H1 (cell line): ENCODE measurements around the gene RAI14. TPM values are rescaled to one million over a fixed set of nuclear protein-coding genes. Genes with fewer than 3 reads are reported as not detected.

Experiments
- CTCF ChIA-PET: fragments of 300-600 bp; sonication (Branson Sonifier 250); formaldehyde crosslinking; loops from one replicate; lab custom pipeline; 2021; ENCODE audit not compliant: partially characterized antibody; lab: Charles Lee
- POLR2A ChIA-PET: fragments of 300-600 bp; sonication (Branson Sonifier 250); formaldehyde crosslinking; loops from one replicate; lab custom pipeline; 2021; ENCODE audit warnings: inconsistent platforms; ENCODE audit not compliant: partially characterized antibody; lab: Charles Lee
- DNase-seq, 2 experiments: peaks; one replicate each; pipeline versions ENCODE4 v3.0.0 to v3.0.0-alpha.2; 2010 to 2022; ENCODE audit warnings: low spot score in 2 of 2, low read depth in 1 of 2, mixed read lengths in 1 of 2
- FAIRE-seq: peaks from 2 replicates; lab custom pipeline; 2011; peaks lifted over from hg19 to GRCh38; lab: Jason Lieb, UNC
- H2AFZ ChIP-seq: 2 replicates; pipeline ENCODE4 v1.8.1; 2012; ENCODE audit warnings: low read length, inconsistent platforms
- H2AK5ac ChIP-seq: 2 replicates; pipeline ENCODE4 v1.6.1; 2013; ENCODE audit warnings: low read depth, low read length
- H2BK120ac ChIP-seq: replicated peaks from 2 replicates; pipeline ENCODE3; 2013; ENCODE audit warnings: low read depth, low read length, inconsistent platforms
- H2BK12ac ChIP-seq: 2 replicates; pipeline ENCODE4 v1.6.1; 2013; ENCODE audit warnings: low read depth, low read length
- H2BK15ac ChIP-seq: 2 replicates; pipeline ENCODE4 v1.6.1; 2013; ENCODE audit warnings: low read length
- H2BK20ac ChIP-seq: 2 replicates; pipeline ENCODE4 v1.6.1; 2013; ENCODE audit warnings: low read length
- H2BK5ac ChIP-seq: 2 replicates; pipeline ENCODE4 v1.6.1; 2013; ENCODE audit warnings: low read depth, low read length
- H3K14ac ChIP-seq: 2 replicates; pipeline ENCODE4 v1.6.1; 2013; ENCODE audit warnings: inconsistent platforms; ENCODE audit not compliant: insufficient read length
- H3K18ac ChIP-seq: 2 replicates; pipeline ENCODE4 v1.6.1; 2013; ENCODE audit warnings: low read length; ENCODE audit errors: extremely low read depth
- H3K23ac ChIP-seq: 2 replicates; pipeline ENCODE4 v1.6.1; 2013; ENCODE audit warnings: inconsistent platforms; ENCODE audit not compliant: insufficient read length
- H3K23me2 ChIP-seq: 2 replicates; pipeline ENCODE4 v1.6.1; 2013; ENCODE audit warnings: low read depth, low read length
- H3K27ac ChIP-seq: 2 replicates; pipeline ENCODE4 v1.6.1; 2011; ENCODE audit warnings: low read depth, low read length, inconsistent platforms
- H3K27me3 ChIP-seq, 4 experiments: replicated peaks in 1 of 4; 1 replicate in 1 of 4; 2 replicates in 3 of 4; pipeline versions ENCODE4 v1.6.1 to v1.8.1; 2011 to 2013; ENCODE audit warnings: low read length in 3 of 4, mild to moderate bottlenecking in 3 of 4, inconsistent platforms in 2 of 4, mixed read lengths in 2 of 4, moderate library complexity in 1 of 4; ENCODE audit not compliant: control insufficient read depth in 3 of 4, insufficient read depth in 3 of 4; ENCODE audit errors: extremely low read depth in 1 of 4
- H3K36me3 ChIP-seq, 4 experiments: 2 replicates each; pipeline versions ENCODE4 v1.6.1 to v1.8.1; 2011 to 2013; ENCODE audit warnings: mild to moderate bottlenecking in 4 of 4, low read length in 3 of 4, moderate library complexity in 2 of 4, control low read depth in 1 of 4, inconsistent platforms in 1 of 4; ENCODE audit not compliant: insufficient read depth in 4 of 4, control insufficient read depth in 2 of 4
- H3K4ac ChIP-seq: replicated peaks from 2 replicates; pipeline ENCODE3; 2013; ENCODE audit warnings: low read length, low read depth, mixed read lengths, inconsistent platforms; ENCODE audit not compliant: insufficient read length
- H3K4me1 ChIP-seq, 4 experiments: replicated peaks in 1 of 4; 1 replicate in 1 of 4; 2 replicates in 3 of 4; pipeline versions ENCODE4 v1.6.1 to v1.8.1; 2011 to 2013; ENCODE audit warnings: low read length in 3 of 4, inconsistent platforms in 2 of 4, mixed read lengths in 1 of 4; ENCODE audit not compliant: insufficient read depth in 4 of 4, control insufficient read depth in 3 of 4
- H3K4me2 ChIP-seq, 2 experiments: 2 replicates each; pipeline versions ENCODE4 v1.6.1 to v1.8.1; 2011 to 2013; ENCODE audit warnings: low read depth in 2 of 2, low read length in 2 of 2, control low read depth in 1 of 2, inconsistent platforms in 1 of 2, mild to moderate bottlenecking in 1 of 2; ENCODE audit not compliant: insufficient read depth in 1 of 2
- H3K4me3 ChIP-seq, 4 experiments: fragments of 200-600, 300-600 bp in 1 of 4; sonication (generic), shearing (Covaris generic), sonication (Bioruptor Twin) in 1 of 4; 2 replicates each; pipeline versions ENCODE4 v1.5.1 to v1.8.1; 2011 to 2016; ENCODE audit warnings: low read length in 4 of 4, low read depth in 3 of 4, control low read depth in 2 of 4, inconsistent platforms in 2 of 4, mild to moderate bottlenecking in 2 of 4, mixed read lengths in 1 of 4, moderate library complexity in 1 of 4; ENCODE audit not compliant: insufficient read depth in 2 of 4; ENCODE audit errors: extremely low read depth in 1 of 4
- H3K56ac ChIP-seq: replicated peaks from 2 replicates; pipeline ENCODE3; 2013; ENCODE audit warnings: low read depth, mild to moderate bottlenecking, mixed read lengths, low read length, inconsistent platforms; ENCODE audit not compliant: insufficient read length
- H3K79me1 ChIP-seq: 2 replicates; pipeline ENCODE4 v1.6.1; 2013; ENCODE audit warnings: low read depth, low read length, control low read depth
- H3K79me2 ChIP-seq, 2 experiments: 2 replicates each; pipeline versions ENCODE4 v1.6.1 to v1.8.1; 2012 to 2013; ENCODE audit warnings: low read length in 2 of 2, mild to moderate bottlenecking in 2 of 2, inconsistent platforms in 1 of 2; ENCODE audit not compliant: insufficient read depth in 2 of 2, control insufficient read depth in 1 of 2
- H3K9ac ChIP-seq, 4 experiments: replicated peaks in 1 of 4; 1 replicate in 1 of 4; 2 replicates in 3 of 4; pipeline versions ENCODE4 v1.6.1 to v1.8.1; 2011 to 2013; ENCODE audit warnings: low read depth in 3 of 4, low read length in 3 of 4, control low read depth in 2 of 4, mild to moderate bottlenecking in 2 of 4, moderate library complexity in 2 of 4, inconsistent platforms in 1 of 4; ENCODE audit errors: extremely low read depth in 1 of 4
- H3K9me3 ChIP-seq, 2 experiments: 2 replicates each; pipeline versions ENCODE4 v1.6.1 to v1.8.1; 2012 to 2013; ENCODE audit warnings: mild to moderate bottlenecking in 2 of 2, moderate library complexity in 2 of 2, control low read depth in 1 of 2, inconsistent platforms in 1 of 2, low read depth in 1 of 2, low read length in 1 of 2, mixed read lengths in 1 of 2; ENCODE audit not compliant: insufficient read depth in 2 of 2
- H4K20me1 ChIP-seq, 2 experiments: replicated peaks in 1 of 2; 2 replicates each; pipeline versions ENCODE3 to v1.8.1; 2011 to 2013; ENCODE audit warnings: inconsistent platforms in 2 of 2, low read length in 2 of 2, mild to moderate bottlenecking in 1 of 2; ENCODE audit not compliant: insufficient read depth in 2 of 2, control insufficient read depth in 1 of 2
- H4K5ac ChIP-seq: 2 replicates; pipeline ENCODE4 v1.6.1; 2013; ENCODE audit warnings: low read length, low read depth, mixed read lengths, inconsistent platforms; ENCODE audit not compliant: insufficient read length
- H4K8ac ChIP-seq: 2 replicates; pipeline ENCODE4 v1.8.0; 2013; ENCODE audit warnings: mild to moderate bottlenecking, moderate library complexity, low read length, inconsistent platforms; ENCODE audit not compliant: insufficient read depth; ENCODE audit errors: extremely low read depth
- H4K91ac ChIP-seq: replicated peaks from 2 replicates; pipeline ENCODE3; 2013; ENCODE audit warnings: low read length, mixed read lengths, inconsistent platforms; ENCODE audit not compliant: insufficient read length
- EZH2 ChIP-seq: fragments of 200-600 bp; sonication (generic); IDR thresholded peaks from 2 replicates; pipeline ENCODE4 v1.7.1; 2012; ENCODE audit warnings: low read depth, mild to moderate bottlenecking, moderate library complexity, low read length, inconsistent platforms; ENCODE audit not compliant: severe bottlenecking
- KDM1A ChIP-seq: fragments of 200-600, 300-600 bp; sonication (generic); IDR thresholded peaks from 2 replicates; pipeline ENCODE4 v1.7.1; 2016; ENCODE audit warnings: mild to moderate bottlenecking, low read length, borderline replicate concordance
- WGBS, 2 experiments: shearing (Covaris generic) in 1 of 2; methylation state at CpG; one replicate each; pipeline versions ENCODE4 v1.1.6 to v1.1.7; 2013 to 2015; ENCODE audit warnings: low lambda C conversion rate in 2 of 2, mixed read lengths in 2 of 2, inconsistent platforms in 1 of 2, low coverage in 1 of 2, missing lambda C conversion rate in 1 of 2; ENCODE audit not compliant: insufficient replicate concordance in 2 of 2, insufficient coverage in 1 of 2, insufficient read length in 1 of 2; ENCODE audit errors: extremely low coverage in 1 of 2, missing lambda C conversion rate in 1 of 2; 5-methylcytosine and 5-hydroxymethylcytosine counted together
- polyA plus RNA-seq, 7 experiments: library from polyadenylated mRNA; depleted of rRNA in 3 of 7; stranded (reverse) in 5 of 7; unstranded in 2 of 7; fragments of >200 nt in 5 of 7; fragments of 200-250 nt in 2 of 7; gene quantifications; 1 replicate in 5 of 7; 2 replicates in 1 of 7; 4 replicates in 1 of 7; pipeline versions ENCODE4 v1.2.1 to v1.2.3, GENCODE V29; 2011 to 2013; ENCODE audit warnings: missing spikeins in 2 of 7, mixed read lengths in 2 of 7
- total RNA-seq: library from RNA; stranded (reverse); fragmentation: NEBNext Ultra II Directional; extraction: Animal tissue kit (Norgen Biotek cat#: 25700); gene quantifications from 2 replicates; pipeline ENCODE4 v1.2.1, GENCODE V29; 2021

Gene RAI14
- total and polyA plus RNA-seq, 2 of the 8 experiments (the other 6 are each of a cell fraction or from before 2014, with no cell fraction given), result 48.4 to 210 TPM

DNA sequence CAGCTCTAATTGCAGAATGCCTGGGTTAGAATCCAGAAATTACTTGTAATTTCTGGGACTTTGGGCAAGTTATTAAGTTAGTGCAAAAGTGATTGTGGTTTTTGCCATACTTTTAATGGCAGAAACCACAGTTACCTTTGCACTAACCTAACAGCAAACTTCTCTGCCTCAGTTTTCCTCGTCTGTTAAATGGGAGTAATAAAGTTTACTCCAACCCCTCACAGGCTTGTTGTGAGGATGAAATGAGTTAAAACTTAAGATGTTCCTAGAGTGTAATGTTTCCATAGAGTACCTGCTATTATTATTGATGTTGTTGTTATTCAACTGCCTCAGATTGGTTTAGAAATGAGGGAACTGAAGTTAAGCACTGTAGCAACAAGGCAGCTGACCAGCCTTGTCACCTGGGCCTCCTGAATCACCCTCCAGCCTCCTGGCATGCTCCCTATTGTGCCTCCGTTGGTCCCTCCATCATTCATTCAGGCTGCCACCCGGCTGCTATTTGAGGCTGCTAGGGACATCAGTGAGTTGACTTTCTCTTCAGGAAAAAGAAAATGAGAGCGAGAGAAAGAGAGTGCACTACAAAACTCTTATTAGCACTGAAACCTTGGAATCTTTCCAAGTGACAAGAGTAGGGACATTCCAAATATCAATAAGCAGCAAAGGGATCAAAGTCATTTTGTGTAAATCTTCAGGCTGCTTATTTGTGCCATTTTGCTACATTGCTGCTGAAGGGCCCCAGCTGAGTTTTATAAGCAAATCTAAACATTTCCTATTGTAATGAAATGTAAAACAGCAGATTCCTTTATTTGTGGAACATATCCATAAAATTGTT lies 116.4 kb downstream of the RAI14 start:
- Histone ChIP-seq H3K4me2 (no peak overlapping the region), H4K8ac (no peak overlapping the region), H2BK15ac (no peak overlapping the region), H3K56ac (no peak overlapping the region), H3K4me3 (no peak overlapping the region), H3K4ac (no peak overlapping the region), H3K14ac (no peak overlapping the region), H2AK5ac (no peak overlapping the region), H2BK20ac (no peak overlapping the region), H3K9me3 (no peaks in the 10 kb centered on the region), H4K5ac (no peak overlapping the region), H3K27me3 (no peaks in the 10 kb centered on the region), H3K23me2 (no peaks in the 10 kb centered on the region), H3K79me2 (peaks cover 0 to 27% of the 10 kb centered on the region in 2 experiments; a peak in 2 of 4 replicates), H4K20me1 (no peaks in the 10 kb centered on the region), H3K18ac (no peak overlapping the region), H3K27ac (no peak overlapping the region), H2AFZ (no peak overlapping the region), H3K36me3 (peaks cover 0 to 4% (median under 1%) of the 10 kb centered on the region in 4 experiments; a peak in 2 of 8 replicates), H2BK5ac (no peak overlapping the region), H2BK12ac (no peak overlapping the region), H2BK120ac (no peak overlapping the region), H3K23ac (no peak overlapping the region), H3K79me1 (no peaks in the 10 kb centered on the region; the same call in 1 of the 2 replicates), H3K4me1 (no peaks in the 10 kb centered on the region), H3K9ac (no peak overlapping the region), H4K91ac (no peak overlapping the region)
- TF ChIP-seq KDM1A (0 out of 2 replicates have a peak, but pooled peaks have one; percentile 32), EZH2 (no peak)
- FAIRE-seq (no peak), DNase-seq (no peak)
- WGBS, 2 experiments, result 86% methylated on average over 4 of the region's 4 CpGs; no CpG with 5 or more reads in 1 of the 2 experiments
- CTCF ChIA-PET, result interaction anchor here (1.2 kb wide), 2 partner anchors 10 to 14 kb away, joined by 3 read pairs; no protein-coding TSS in a partner anchor
- POLR2A ChIA-PET, result no interaction called here
